ENCODE data around the gene NEDD4L. TPM values are rescaled to one million over a fixed set of nuclear protein-coding genes. Genes with fewer than 3 reads are reported as not detected.

The NEDD4L gene
- total and polyA plus RNA-seq, 2 experiments from 2014 or later: 36.2 to 72.3 TPM

- TF ChIP-seq EZH2 (IDR thresholded peaks at IDR 0.05; ENCODE audit: low read depth, unreplicated experiment): no peak
Observed at GRCh38 chr18:58242968-58243367, 198.9 kb downstream of the NEDD4L start (continued).

GRCh38 chr18:58243401-58243800 is 199.4 kb downstream of the NEDD4L start:
- peaks cover 45% of the 10 kb centered on the region for H3K4me1 Mint-ChIP-seq
- no peaks in the 10 kb centered on the region for H3K36me3 Mint-ChIP-seq (ENCODE audit: low read depth)
- Histone ChIP-seq H3K79me2 (replicated peaks; ENCODE audit: insufficient read depth) (peaks cover 77% of the 10 kb centered on the region), H3K36me3 (ENCODE audit: insufficient read depth) (no peaks in the 10 kb centered on the region), H2AFZ (no peak overlapping the region), H3K27ac (ENCODE audit: low read depth) (no peak overlapping the region), H3K4me3 (no peak overlapping the region), H3K9me2 (ENCODE audit: insufficient read depth) (no peaks in the 10 kb centered on the region), H3F3A (replicated peaks; ENCODE audit: low read depth) (no peaks in the 10 kb centered on the region), H3K4me1 (ENCODE audit: insufficient read depth) (peaks cover 23% of the 10 kb centered on the region), H3K27me3 (ENCODE audit: insufficient read depth) (no peaks in the 10 kb centered on the region), H3K4me2 (no peak overlapping the region), H4K20me1 (replicated peaks; ENCODE audit: insufficient read depth) (peaks cover 15% of the 10 kb centered on the region)
- ATAC-seq (no peak), DNase-seq (ENCODE audit: low spot score) (no peak)
- no peak overlapping the region for H3K4me3 Mint-ChIP-seq
- H3K9me3 Mint-ChIP-seq: no peaks in the 10 kb centered on the region
- no peak overlapping the region for H3K27ac Mint-ChIP-seq
- TF ChIP-seq STAT1 (IDR thresholded peaks at IDR 0.05; ENCODE audit: unreplicated experiment): no peak
- TF ChIP-seq EZH2 (IDR thresholded peaks at IDR 0.05; ENCODE audit: low read depth, unreplicated experiment): no peak
- no peak for TF ChIP-seq ETS1 (IDR thresholded peaks at IDR 0.05)
- no peak for TF ChIP-seq REST (IDR thresholded peaks at IDR 0.05; ENCODE audit: unreplicated experiment)
- TF ChIP-seq ZNF462 (CRISPR knock-in tag; IDR thresholded peaks at IDR 0.05): no peak
- TF ChIP-seq EZH2phosphoT487 (IDR thresholded peaks at IDR 0.05; ENCODE audit: unreplicated experiment): no peak
- TF ChIP-seq ZNF331 (CRISPR knock-in tag; IDR thresholded peaks at IDR 0.05; ENCODE audit: low read depth): no peak
- no peak for TF ChIP-seq CTCF (conservative IDR thresholded peaks at IDR 0.05; ENCODE audit: low read depth in 2 of 2)
- TF ChIP-seq JUNB (IDR thresholded peaks at IDR 0.05; ENCODE audit: unreplicated experiment): no peak
- TF ChIP-seq ZNF114 (CRISPR knock-in tag; IDR thresholded peaks at IDR 0.05): no peak
- TF ChIP-seq POLR2AphosphoS5 (IDR thresholded peaks at IDR 0.05; ENCODE audit: low read depth): no peak
- TF ChIP-seq NANOG (IDR thresholded peaks at IDR 0.05; ENCODE audit: borderline replicate concordance): no peak
- TF ChIP-seq CREB1 (CRISPR knock-in tag; IDR thresholded peaks at IDR 0.05; ENCODE audit: low read depth): no peak
- peaks cover 2% of the 10 kb centered on the region for H3K27me3 Mint-ChIP-seq (ENCODE audit: insufficient read depth, low read depth, poor library complexity)
